Osteocyte (in vitro differentiated cells): ENCODE data around the gene GNAT1. TPM values are rescaled to one million over a fixed set of nuclear protein-coding genes. Genes with fewer than 3 reads are reported as not detected.

Experiments
- DNase-seq: peaks from one replicate; pipeline ENCODE4 v3.0.0; 2021; ENCODE audit warnings: mixed read lengths; ENCODE audit not compliant: unreplicated experiment; ENCODE audit errors: extremely low spot score
- H3K27ac Mint-ChIP-seq: one replicate; pipeline ENCODE4 v1.8.0; 2021; ENCODE audit warnings: mild to moderate bottlenecking, mixed read lengths; ENCODE audit not compliant: unreplicated experiment
- H3K27me3 Mint-ChIP-seq: one replicate; pipeline ENCODE4 v1.8.0; 2021; ENCODE audit warnings: mixed read lengths; ENCODE audit not compliant: unreplicated experiment
- H3K36me3 Mint-ChIP-seq: one replicate; pipeline ENCODE4 v1.8.0; 2021; ENCODE audit warnings: mixed read lengths; ENCODE audit not compliant: unreplicated experiment
- H3K4me1 Mint-ChIP-seq: one replicate; pipeline ENCODE4 v1.8.0; 2021; ENCODE audit warnings: mixed read lengths; ENCODE audit not compliant: unreplicated experiment
- H3K4me3 Mint-ChIP-seq: one replicate; pipeline ENCODE4 v1.8.0; 2021; ENCODE audit warnings: mild to moderate bottlenecking, moderate library complexity, mixed read lengths; ENCODE audit not compliant: unreplicated experiment
- H3K9me3 Mint-ChIP-seq: one replicate; pipeline ENCODE4 v1.8.0; 2021; ENCODE audit warnings: mixed read lengths; ENCODE audit not compliant: unreplicated experiment
- CTCF ChIP-seq: fragments of 200-600 bp; sonication (generic); IDR thresholded peaks from 2 replicates; pipeline ENCODE4 v1.5.0; 2021; ENCODE audit warnings: antibody characterized with exemption, mild to moderate bottlenecking, moderate library complexity
- total RNA-seq: library from RNA; stranded (reverse); gene quantifications from 2 replicates; pipeline ENCODE4 v1.2.1, GENCODE V29; 2021

The GNAT1 gene
- total RNA-seq, 1 donor from 2014 or later, result not detected

GRCh38 chr3:50173685-50174516, 17.5 kb upstream of the GNAT1 start:
- no peak overlapping the region for H3K27ac Mint-ChIP-seq
- no peak for DNase-seq
- TF ChIP-seq CTCF, result no peak
- no peak overlapping the region for H3K4me3 Mint-ChIP-seq
- no peaks in the 10 kb centered on the region for H3K36me3 Mint-ChIP-seq
- H3K4me1 Mint-ChIP-seq, result peaks cover 9% of the 10 kb centered on the region
- no peaks in the 10 kb centered on the region for H3K27me3 Mint-ChIP-seq
- no peaks in the 10 kb centered on the region for H3K9me3 Mint-ChIP-seq

- Mint-ChIP-seq H3K4me3 (no peak overlapping the region), H3K36me3 (no peaks in the 10 kb centered on the region)
These were observed 16.9 kb upstream of the GNAT1 start for GRCh38 chr3:50174517-50174895.

GRCh38 chr3:50174947-50175524, 16.4 kb upstream of the GNAT1 start:
- Mint-ChIP-seq H3K36me3 (no peaks in the 10 kb centered on the region), H3K4me3 (no peak overlapping the region), H3K4me1 (peaks cover 9% of the 10 kb centered on the region), H3K27me3 (peaks cover 7% of the 10 kb centered on the region), H3K9me3 (no peaks in the 10 kb centered on the region), H3K27ac (no peak overlapping the region)
- no peak for DNase-seq
- TF ChIP-seq CTCF, result no peak

More at GRCh38 chr3:50174517-50174895, 16.9 kb upstream of the GNAT1 start:
- DNase-seq, result no peak
- Mint-ChIP-seq H3K4me1 (peaks cover 9% of the 10 kb centered on the region), H3K27ac (no peak overlapping the region), H3K27me3 (peaks cover 2% of the 10 kb centered on the region), H3K9me3 (no peaks in the 10 kb centered on the region)
- TF ChIP-seq CTCF, result no peak

GRCh38 chr3:50177346-50177745, 14.1 kb upstream of the GNAT1 start:
- Mint-ChIP-seq H3K27ac (no peak overlapping the region), H3K27me3 (peaks cover 7% of the 10 kb centered on the region), H3K4me1 (peaks cover 9% of the 10 kb centered on the region), H3K36me3 (peaks cover 1% of the 10 kb centered on the region), H3K9me3 (no peaks in the 10 kb centered on the region), H3K4me3 (no peak overlapping the region)
- DNase-seq, result no peak
- no peak for TF ChIP-seq CTCF

- no peak overlapping the region for H3K4me3 Mint-ChIP-seq
- H3K27ac Mint-ChIP-seq, result no peak overlapping the region
- H3K36me3 Mint-ChIP-seq, result peaks cover 1% of the 10 kb centered on the region
- peaks cover 9% of the 10 kb centered on the region for H3K4me1 Mint-ChIP-seq
- TF ChIP-seq CTCF, result no peak
- DNase-seq, result no peak
- no peaks in the 10 kb centered on the region for H3K9me3 Mint-ChIP-seq
- peaks cover 7% of the 10 kb centered on the region for H3K27me3 Mint-ChIP-seq
These were observed 11.7 kb upstream of the GNAT1 start for GRCh38 chr3:50179710-50180109.
